ENCODE results near the gene ENO2.
A peak's percentile ranks its signal among the peaks of the same experiment; 100 is the strongest.

- TF ChIP-seq POLR2A (IDR thresholded peaks at IDR 0.05; ENCODE audit: low read depth, low read length): peak; percentile 6; the same call in 1 of the 2 replicates
- no peak for TF ChIP-seq POLR2AphosphoS5 (IDR thresholded peaks at IDR 0.05; ENCODE audit: low read depth, low read length)
Measured at GRCh38 chr12:6957151-6957701, 42.8 kb downstream of the ENO2 start.
